Measurements from ENCODE around the gene SPART. TPM values are rescaled to one million over a fixed set of nuclear protein-coding genes. Genes with fewer than 3 reads are reported as not detected.
A peak's percentile ranks its signal among the peaks of the same experiment; 100 is the strongest.

Gene SPART
- total and polyA plus RNA-seq, 2 donors: 35.8 TPM

GRCh38 chr13:36286006-36286405 is 60.2 kb downstream of the SPART start:
- Histone ChIP-seq H3K4me3 (ENCODE audit: low read length in 2 of 2) (no peak overlapping the region), H3K27me3 (ENCODE audit: control insufficient read depth in 2 of 2, insufficient read depth in 1 of 2, low read length in 1 of 2) (no peaks in the 10 kb centered on the region), H3K27ac (ENCODE audit: low read depth in 1 of 2, low read length in 1 of 2) (no peak overlapping the region), H3K9me3 (ENCODE audit: control insufficient read depth in 2 of 2, insufficient read depth in 1 of 2, low read length in 1 of 2) (no peaks in the 10 kb centered on the region), H3K36me3 (ENCODE audit: control insufficient read depth in 2 of 2, insufficient read depth in 2 of 2, low read length in 1 of 2) (no peaks in the 10 kb centered on the region), H3K4me1 (ENCODE audit: control insufficient read depth in 2 of 2, insufficient read depth in 2 of 2, low read length in 2 of 2) (no peaks in the 10 kb centered on the region)
- DNase-seq (ENCODE audit: low read depth in 6 of 9, low spot score in 9 of 9): no peak
- 97% methylated on average over 2 of the region's 2 CpGs for WGBS

GRCh38 chr13:36282821-36283432 is 63.3 kb downstream of the SPART start:
- no peaks in the 10 kb centered on the region for H3K4me1 ChIP-seq (ENCODE audit: control insufficient read depth in 2 of 2, insufficient read depth in 2 of 2, low read length in 2 of 2)
- 60% methylated on average over 6 of the region's 6 CpGs for WGBS
- peak in 5 of 9 donors; percentile 3 to 30 (median 13) for DNase-seq (ENCODE audit: low read depth in 6 of 9, low spot score in 9 of 9)
- no peak overlapping the region for H3K4me3 ChIP-seq (ENCODE audit: low read length in 2 of 2)
- no peaks in the 10 kb centered on the region for H3K36me3 ChIP-seq (ENCODE audit: control insufficient read depth in 2 of 2, insufficient read depth in 2 of 2, low read length in 1 of 2)
- H3K27me3 ChIP-seq (ENCODE audit: control insufficient read depth in 2 of 2, insufficient read depth in 1 of 2, low read length in 1 of 2): no peaks in the 10 kb centered on the region
- no peaks in the 10 kb centered on the region for H3K9me3 ChIP-seq (ENCODE audit: control insufficient read depth in 2 of 2, insufficient read depth in 1 of 2, low read length in 1 of 2)
- no peak overlapping the region for H3K27ac ChIP-seq (ENCODE audit: low read depth in 1 of 2, low read length in 1 of 2)

- Histone ChIP-seq H3K27me3 (ENCODE audit: control insufficient read depth in 2 of 2, insufficient read depth in 1 of 2, low read length in 1 of 2) (no peaks in the 10 kb centered on the region), H3K36me3 (ENCODE audit: control insufficient read depth in 2 of 2, insufficient read depth in 2 of 2, low read length in 1 of 2) (no peaks in the 10 kb centered on the region), H3K27ac (ENCODE audit: low read depth in 1 of 2, low read length in 1 of 2) (no peak overlapping the region), H3K4me3 (ENCODE audit: low read length in 2 of 2) (no peak overlapping the region), H3K9me3 (ENCODE audit: control insufficient read depth in 2 of 2, insufficient read depth in 1 of 2, low read length in 1 of 2) (no peaks in the 10 kb centered on the region), H3K4me1 (ENCODE audit: control insufficient read depth in 2 of 2, insufficient read depth in 2 of 2, low read length in 2 of 2) (no peaks in the 10 kb centered on the region)
- peak in 2 of 9 donors; percentile 18 to 37 for DNase-seq (ENCODE audit: low read depth in 6 of 9, low spot score in 9 of 9)
- 93% methylated on average over 3 of the region's 3 CpGs for WGBS
Measured at GRCh38 chr13:36275190-36276002, 70.8 kb downstream of the SPART start.

GRCh38 chr13:36273431-36273830 is 72.8 kb downstream of the SPART start:
- no peak for DNase-seq (ENCODE audit: low read depth in 6 of 9, low spot score in 9 of 9)
- Histone ChIP-seq H3K27me3 (ENCODE audit: control insufficient read depth in 2 of 2, insufficient read depth in 1 of 2, low read length in 1 of 2) (no peaks in the 10 kb centered on the region), H3K27ac (ENCODE audit: low read depth in 1 of 2, low read length in 1 of 2) (no peak overlapping the region), H3K36me3 (ENCODE audit: control insufficient read depth in 2 of 2, insufficient read depth in 2 of 2, low read length in 1 of 2) (no peaks in the 10 kb centered on the region), H3K9me3 (ENCODE audit: control insufficient read depth in 2 of 2, insufficient read depth in 1 of 2, low read length in 1 of 2) (no peaks in the 10 kb centered on the region), H3K4me3 (ENCODE audit: low read length in 2 of 2) (no peak overlapping the region), H3K4me1 (ENCODE audit: control insufficient read depth in 2 of 2, insufficient read depth in 2 of 2, low read length in 2 of 2) (no peaks in the 10 kb centered on the region)
- 98% methylated on average over 2 of the region's 2 CpGs for WGBS

GRCh38 chr13:36261976-36262375 is 84.2 kb downstream of the SPART start:
- no peaks in the 10 kb centered on the region for H3K27me3 ChIP-seq (ENCODE audit: control insufficient read depth in 2 of 2, insufficient read depth in 1 of 2, low read length in 1 of 2)
- no peaks in the 10 kb centered on the region for H3K36me3 ChIP-seq (ENCODE audit: control insufficient read depth in 2 of 2, insufficient read depth in 2 of 2, low read length in 1 of 2)
- no peaks in the 10 kb centered on the region for H3K4me1 ChIP-seq (ENCODE audit: control insufficient read depth in 2 of 2, insufficient read depth in 2 of 2, low read length in 2 of 2)
- H3K9me3 ChIP-seq (ENCODE audit: control insufficient read depth in 2 of 2, insufficient read depth in 1 of 2, low read length in 1 of 2): peaks cover 0 to 3% of the 10 kb centered on the region in 2 donors
- no peak overlapping the region for H3K4me3 ChIP-seq (ENCODE audit: low read length in 2 of 2)
- H3K27ac ChIP-seq (ENCODE audit: low read depth in 1 of 2, low read length in 1 of 2): no peak overlapping the region
- DNase-seq (ENCODE audit: low read depth in 6 of 9, low spot score in 9 of 9): no peak

GRCh38 chr13:36261011-36261410 is 85.2 kb downstream of the SPART start:
- Histone ChIP-seq H3K36me3 (ENCODE audit: control insufficient read depth in 2 of 2, insufficient read depth in 2 of 2, low read length in 1 of 2) (no peaks in the 10 kb centered on the region), H3K27me3 (ENCODE audit: control insufficient read depth in 2 of 2, insufficient read depth in 1 of 2, low read length in 1 of 2) (no peaks in the 10 kb centered on the region), H3K27ac (ENCODE audit: low read depth in 1 of 2, low read length in 1 of 2) (no peak overlapping the region), H3K9me3 (ENCODE audit: control insufficient read depth in 2 of 2, insufficient read depth in 1 of 2, low read length in 1 of 2) (peaks cover 0 to 3% of the 10 kb centered on the region in 2 donors), H3K4me1 (ENCODE audit: control insufficient read depth in 2 of 2, insufficient read depth in 2 of 2, low read length in 2 of 2) (no peaks in the 10 kb centered on the region), H3K4me3 (ENCODE audit: low read length in 2 of 2) (no peak overlapping the region)
- 92% methylated on average over 3 of the region's 3 CpGs for WGBS
- DNase-seq (ENCODE audit: low read depth in 6 of 9, low spot score in 9 of 9): no peak

GRCh38 chr13:36259361-36260137 is 86.6 kb downstream of the SPART start:
- H3K27me3 ChIP-seq (ENCODE audit: control insufficient read depth in 2 of 2, insufficient read depth in 1 of 2, low read length in 1 of 2): no peaks in the 10 kb centered on the region

GRCh38 chr13:36258831-36259230 is 87.4 kb downstream of the SPART start:
- H3K4me1 ChIP-seq (ENCODE audit: control insufficient read depth in 2 of 2, insufficient read depth in 2 of 2, low read length in 2 of 2): no peaks in the 10 kb centered on the region
- peaks cover 0 to 3% of the 10 kb centered on the region in 2 donors for H3K9me3 ChIP-seq (ENCODE audit: control insufficient read depth in 2 of 2, insufficient read depth in 1 of 2, low read length in 1 of 2)
- H3K4me3 ChIP-seq (ENCODE audit: low read length in 2 of 2): no peak overlapping the region
- no peaks in the 10 kb centered on the region for H3K27me3 ChIP-seq (ENCODE audit: control insufficient read depth in 2 of 2, insufficient read depth in 1 of 2, low read length in 1 of 2)
- WGBS: 89% methylated on average over 8 of the region's 8 CpGs
- DNase-seq (ENCODE audit: low read depth in 6 of 9, low spot score in 9 of 9): no peak
- no peak overlapping the region for H3K27ac ChIP-seq (ENCODE audit: low read depth in 1 of 2, low read length in 1 of 2)
- no peaks in the 10 kb centered on the region for H3K36me3 ChIP-seq (ENCODE audit: control insufficient read depth in 2 of 2, insufficient read depth in 2 of 2, low read length in 1 of 2)

More at GRCh38 chr13:36259361-36260137, 86.6 kb downstream of the SPART start:
- WGBS: 95% methylated on average over 8 of the region's 8 CpGs
- H3K36me3 ChIP-seq (ENCODE audit: control insufficient read depth in 2 of 2, insufficient read depth in 2 of 2, low read length in 1 of 2): no peaks in the 10 kb centered on the region
- H3K27ac ChIP-seq (ENCODE audit: low read depth in 1 of 2, low read length in 1 of 2): no peak overlapping the region
- H3K9me3 ChIP-seq (ENCODE audit: control insufficient read depth in 2 of 2, insufficient read depth in 1 of 2, low read length in 1 of 2): peaks cover 0 to 3% of the 10 kb centered on the region in 2 donors
- no peaks in the 10 kb centered on the region for H3K4me1 ChIP-seq (ENCODE audit: control insufficient read depth in 2 of 2, insufficient read depth in 2 of 2, low read length in 2 of 2)
- no peak for DNase-seq (ENCODE audit: low read depth in 6 of 9, low spot score in 9 of 9)
- no peak overlapping the region for H3K4me3 ChIP-seq (ENCODE audit: low read length in 2 of 2)

All from thymus (tissue), 11 donors.